Lower leg skin (tissue), 3 donors: ENCODE data around the gene MYO1B.

Experiments
- CTCF ChIP-seq, 3 donors: fragments of 450-650 bp; IDR thresholded peaks; one replicate each; pipeline ENCODE4 v1.5.1; 2016; ENCODE audit warnings: antibody characterized with exemption in 3 of 3, mild to moderate bottlenecking in 3 of 3, moderate library complexity in 2 of 3
- POLR2A ChIP-seq, 2 donors: fragments of 450-650 bp; IDR thresholded peaks; one replicate each; pipeline ENCODE4 v1.6.1; 2016 to 2017; ENCODE audit warnings: antibody characterized with exemption in 2 of 2, mild to moderate bottlenecking in 1 of 2, moderate library complexity in 1 of 2

GRCh38 chr2:191280834-191281756 lies 35.9 kb downstream of the MYO1B start:
- TF ChIP-seq CTCF (IDR thresholded peaks at IDR 0.05): no peak
- no peak for TF ChIP-seq POLR2A (IDR thresholded peaks at IDR 0.05)
